ENCODE results near the gene PNPLA6. TPM values are rescaled to one million over a fixed set of nuclear protein-coding genes. Genes with fewer than 3 reads are reported as not detected.
A peak's percentile ranks its signal among the peaks of the same experiment; 100 is the strongest.

The PNPLA6 gene
- total RNA-seq, 2 experiments from 2014 or later, result 62.0 to 70.9 TPM

DNA sequence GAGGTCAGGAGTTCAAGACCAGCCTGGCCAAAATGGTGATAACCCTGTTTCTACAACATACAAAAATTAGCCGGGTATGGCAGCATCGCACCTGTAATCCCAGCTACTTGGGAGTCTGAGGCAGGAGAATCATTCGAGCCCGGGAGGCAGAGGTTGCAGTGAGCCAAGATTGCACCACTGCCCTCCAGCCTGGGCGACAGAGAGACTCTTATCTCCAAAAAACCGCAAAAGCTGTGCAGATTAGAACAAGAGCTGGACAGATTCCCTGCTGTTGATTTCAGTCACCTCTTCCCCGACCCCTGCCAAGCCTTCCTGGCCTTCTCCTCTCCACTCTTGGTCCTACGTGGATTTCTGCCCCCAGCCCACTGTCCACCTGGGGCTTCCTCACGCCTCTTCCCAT is 68.4 kb downstream of the PNPLA6 start:
- H3K36me3 ChIP-seq (ENCODE audit: insufficient read depth, low read length), result no peaks in the 10 kb centered on the region
- TF ChIP-seq, protein P1, sequence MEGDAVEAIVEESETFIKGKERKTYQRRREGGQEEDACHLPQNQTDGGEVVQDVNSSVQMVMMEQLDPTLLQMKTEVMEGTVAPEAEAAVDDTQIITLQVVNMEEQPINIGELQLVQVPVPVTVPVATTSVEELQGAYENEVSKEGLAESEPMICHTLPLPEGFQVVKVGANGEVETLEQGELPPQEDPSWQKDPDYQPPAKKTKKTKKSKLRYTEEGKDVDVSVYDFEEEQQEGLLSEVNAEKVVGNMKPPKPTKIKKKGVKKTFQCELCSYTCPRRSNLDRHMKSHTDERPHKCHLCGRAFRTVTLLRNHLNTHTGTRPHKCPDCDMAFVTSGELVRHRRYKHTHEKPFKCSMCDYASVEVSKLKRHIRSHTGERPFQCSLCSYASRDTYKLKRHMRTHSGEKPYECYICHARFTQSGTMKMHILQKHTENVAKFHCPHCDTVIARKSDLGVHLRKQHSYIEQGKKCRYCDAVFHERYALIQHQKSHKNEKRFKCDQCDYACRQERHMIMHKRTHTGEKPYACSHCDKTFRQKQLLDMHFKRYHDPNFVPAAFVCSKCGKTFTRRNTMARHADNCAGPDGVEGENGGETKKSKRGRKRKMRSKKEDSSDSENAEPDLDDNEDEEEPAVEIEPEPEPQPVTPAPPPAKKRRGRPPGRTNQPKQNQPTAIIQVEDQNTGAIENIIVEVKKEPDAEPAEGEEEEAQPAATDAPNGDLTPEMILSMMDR (IDR thresholded peaks at IDR 0.05), result no peak
- H3K4me1 Mint-ChIP-seq (ENCODE audit: low read depth), result no peaks in the 10 kb centered on the region
- no peak overlapping the region for H3K4me3 Mint-ChIP-seq
- no peaks in the 10 kb centered on the region for H3K36me3 Mint-ChIP-seq (ENCODE audit: low read depth)
- intact Hi-C loops (cut with DNase I, micrococcal nuclease), result no loop called here
- H3K4me3 ChIP-seq (ENCODE audit: low read length), result no peak overlapping the region
- peaks cover 0 to 11% of the 10 kb centered on the region in 2 experiments for H3K9me3 ChIP-seq (ENCODE audit: control insufficient read depth in 1 of 2, insufficient read depth in 1 of 2, low read length in 2 of 2)
- DNase-seq, result no peak
- CTCF ChIA-PET, result no interaction called here
- peaks cover 2% of the 10 kb centered on the region for H3K4me1 ChIP-seq (ENCODE audit: insufficient read depth, low read length)
- POLR2A ChIA-PET, result no interaction called here
- peaks cover 0 to 2% of the 10 kb centered on the region in 2 experiments for H3K27me3 ChIP-seq (ENCODE audit: control insufficient read depth in 1 of 2, insufficient read depth in 2 of 2, low read length in 2 of 2)
- ATAC-seq (ENCODE audit: poor library complexity), result no peak
- peaks cover 22% of the 10 kb centered on the region for H3K27me3 Mint-ChIP-seq
- H3K27ac ChIP-seq (ENCODE audit: low read depth in 1 of 2, low read length in 2 of 2), result no peak overlapping the region
- H3K9me3 Mint-ChIP-seq, result no peaks in the 10 kb centered on the region
- no peak overlapping the region for H3K27ac Mint-ChIP-seq

DNA sequence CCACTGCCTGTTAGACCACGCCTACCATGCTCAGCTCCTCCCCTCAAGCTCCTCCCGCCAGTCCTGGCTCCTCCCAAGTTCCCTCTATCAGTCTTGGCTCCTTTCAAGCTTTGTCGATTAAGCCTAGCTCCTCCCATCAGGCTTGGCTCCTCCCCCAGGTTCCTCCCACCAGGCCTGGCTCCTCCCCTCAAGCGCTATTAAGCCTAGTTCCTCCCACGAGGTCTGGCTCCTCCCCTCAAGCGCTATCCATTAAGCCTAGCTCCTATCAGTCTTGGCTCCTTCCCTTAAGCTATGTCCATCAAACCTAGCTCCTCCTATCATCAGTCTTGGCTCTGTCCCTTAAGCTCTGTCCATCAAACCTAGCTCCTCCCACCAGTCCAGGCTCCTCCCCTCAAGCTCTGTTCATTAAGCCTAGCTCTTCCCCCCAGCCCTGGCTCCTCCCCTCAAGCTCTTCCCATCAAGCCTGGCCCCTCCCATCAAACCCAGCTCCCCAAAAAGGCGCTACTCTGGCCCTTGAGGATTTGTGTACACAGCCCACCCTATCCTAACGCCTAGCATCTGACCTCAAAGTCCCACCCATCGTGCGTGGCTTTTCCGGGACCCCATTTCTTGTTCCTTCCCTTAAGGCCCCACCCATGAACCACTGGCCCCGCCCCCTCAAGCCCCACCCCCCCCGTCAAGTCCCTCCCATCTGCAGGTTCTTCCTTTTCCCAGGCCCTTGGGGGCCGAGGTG is 70.1 kb downstream of the PNPLA6 start:
- TF ChIP-seq, protein P1 (IDR thresholded peaks at IDR 0.05), result no peak
- no peak overlapping the region for H3K27ac Mint-ChIP-seq

DNA sequence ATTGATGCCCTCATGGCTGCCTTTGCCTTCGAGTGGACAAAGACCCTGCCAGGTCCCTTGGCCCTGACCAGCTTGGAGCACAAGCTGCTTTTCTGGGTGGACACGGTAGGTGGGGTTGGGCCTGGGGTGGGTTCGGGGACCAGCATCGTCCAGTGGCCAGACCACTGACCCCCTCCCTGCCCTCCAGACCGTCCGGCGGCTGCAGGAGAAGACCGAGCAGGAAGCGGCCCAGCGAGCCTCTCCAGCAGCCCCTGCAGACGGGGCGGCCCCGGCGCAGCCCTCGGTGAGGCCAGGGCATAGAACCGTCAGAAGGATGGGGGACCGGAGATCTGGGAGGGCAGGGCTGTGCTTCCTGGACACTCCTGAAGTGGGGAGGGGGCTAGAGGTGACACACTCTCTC is 70.8 kb downstream of the PNPLA6 start:
- peaks cover 2% of the 10 kb centered on the region for H3K4me1 ChIP-seq (ENCODE audit: insufficient read depth, low read length)
- ChIA-PET POLR2A (no interaction called here), CTCF (no interaction called here)
- no peak overlapping the region for H3K4me3 ChIP-seq (ENCODE audit: low read length)
- H3K36me3 ChIP-seq (ENCODE audit: insufficient read depth, low read length), result no peaks in the 10 kb centered on the region
- Mint-ChIP-seq H3K36me3 (ENCODE audit: low read depth) (no peaks in the 10 kb centered on the region), H3K27ac (no peak overlapping the region), H3K9me3 (no peaks in the 10 kb centered on the region), H3K4me3 (no peak overlapping the region), H3K4me1 (ENCODE audit: low read depth) (no peaks in the 10 kb centered on the region), H3K27me3 (peaks cover 21% of the 10 kb centered on the region)
- no peak overlapping the region for H3K27ac ChIP-seq (ENCODE audit: low read depth in 1 of 2, low read length in 2 of 2)
- ATAC-seq (ENCODE audit: poor library complexity) (no peak), DNase-seq (no peak)
- TF ChIP-seq, protein P1 (IDR thresholded peaks at IDR 0.05), result no peak
- peaks cover 0 to 2% of the 10 kb centered on the region in 2 experiments for H3K27me3 ChIP-seq (ENCODE audit: control insufficient read depth in 1 of 2, insufficient read depth in 2 of 2, low read length in 2 of 2)
- peaks cover 0 to 11% of the 10 kb centered on the region in 2 experiments for H3K9me3 ChIP-seq (ENCODE audit: control insufficient read depth in 1 of 2, insufficient read depth in 1 of 2, low read length in 2 of 2)
- intact Hi-C loops (cut with DNase I, micrococcal nuclease), result no loop called here

More for the DNA sequence above, 70.1 kb downstream of the PNPLA6 start:
- Mint-ChIP-seq H3K4me1 (ENCODE audit: low read depth) (no peaks in the 10 kb centered on the region), H3K36me3 (ENCODE audit: low read depth) (no peaks in the 10 kb centered on the region), H3K4me3 (no peak overlapping the region), H3K27me3 (peaks cover 21% of the 10 kb centered on the region), H3K9me3 (no peaks in the 10 kb centered on the region)
- intact Hi-C loops (cut with DNase I, micrococcal nuclease), result no loop called here
- Histone ChIP-seq H3K4me1 (ENCODE audit: insufficient read depth, low read length) (peaks cover 2% of the 10 kb centered on the region), H3K27ac (ENCODE audit: low read depth in 1 of 2, low read length in 2 of 2) (no peak overlapping the region), H3K27me3 (ENCODE audit: control insufficient read depth in 1 of 2, insufficient read depth in 2 of 2, low read length in 2 of 2) (peaks cover 0 to 2% of the 10 kb centered on the region in 2 experiments), H3K4me3 (ENCODE audit: low read length) (no peak overlapping the region), H3K9me3 (ENCODE audit: control insufficient read depth in 1 of 2, insufficient read depth in 1 of 2, low read length in 2 of 2) (peaks cover 0 to 11% of the 10 kb centered on the region in 2 experiments), H3K36me3 (ENCODE audit: insufficient read depth, low read length) (no peaks in the 10 kb centered on the region)
- CTCF ChIA-PET, result interaction anchor here (0.5 kb wide), 1 partner anchor 281 kb away, joined by 3 read pairs; no protein-coding TSS in a partner anchor
- DNase-seq (peak in 3 of 14 experiments; percentile 16 to 65 (median 52)), ATAC-seq (ENCODE audit: poor library complexity) (peak; percentile 76)
- POLR2A ChIA-PET, result interaction anchor here (1.1 to 1.2 kb wide), 2 partner anchors 18 to 24 kb away, joined by 3 to 4 read pairs; partner anchors contain the start of genes PET100 and XAB2
